Panc1 (cell line): Measurements from ENCODE around the gene GBX1.

Experiments
- CTCF ChIP-seq: fragments of 450-650 bp; IDR thresholded peaks from 2 replicates; pipeline ENCODE4 v1.5.1; 2017; ENCODE audit warnings: mild to moderate bottlenecking
- POLR2AphosphoS5 ChIP-seq: IDR thresholded peaks from 2 replicates; pipeline ENCODE4 v1.6.1; 2012; ENCODE audit warnings: mild to moderate bottlenecking, low read depth, low read length, moderate library complexity
- REST ChIP-seq, 2 experiments: IDR thresholded peaks; 2 replicates each; pipeline ENCODE4 v1.6.1; 2011 to 2012; ENCODE audit warnings: low read depth in 2 of 2, control low read depth in 1 of 2, low read length in 1 of 2, mild to moderate bottlenecking in 1 of 2, moderate library complexity in 1 of 2; ENCODE audit not compliant: insufficient read depth in 1 of 2
- SIN3A ChIP-seq: IDR thresholded peaks from 2 replicates; pipeline ENCODE4 v1.6.1; 2012; ENCODE audit warnings: low read depth, mild to moderate bottlenecking, low read length, moderate library complexity, borderline replicate concordance; ENCODE audit not compliant: insufficient read depth
- TCF7L2 ChIP-seq: IDR thresholded peaks from 2 replicates; pipeline ENCODE4 v1.6.1; 2011; ENCODE audit warnings: mild to moderate bottlenecking, low read depth, low read length, inconsistent platforms

- TF ChIP-seq CTCF (peak; percentile 100), POLR2AphosphoS5 (no peak), TCF7L2 (no peak), REST (IDR thresholded peaks at IDR 0.05; ENCODE audit: insufficient read depth in 1 of 2, low read depth in 2 of 2, low read length in 1 of 2) (no peak), SIN3A (no peak)
These were observed 5.0 kb upstream of the GBX1 start for GRCh38 chr7:151172273-151173141.
